HepG2 (cell line): Measurements from ENCODE around the gene LGALS8. TPM values are rescaled to one million over a fixed set of nuclear protein-coding genes. Genes with fewer than 3 reads are reported as not detected.

Source experiments
- ARNT2 ChIP-seq: sonication (generic); formaldehyde crosslinking; IDR thresholded peaks from 2 replicates; pipeline ENCODE4 v1.8.0; 2022; ENCODE audit warnings: mild to moderate bottlenecking, low read depth, missing genetic modification reagents, moderate library complexity
- DMTF1 ChIP-seq: sonication (generic); formaldehyde crosslinking; IDR thresholded peaks from 2 replicates; pipeline ENCODE4 v1.4.0; 2020; ENCODE audit warnings: mild to moderate bottlenecking, missing genetic modification reagents
- FOXM1 ChIP-seq: sonication (generic); formaldehyde crosslinking; IDR thresholded peaks from 2 replicates; pipeline ENCODE4 v1.5.0; 2020; ENCODE audit warnings: missing genetic modification reagents
- HBP1 ChIP-seq: IDR thresholded peaks from 2 replicates; pipeline ENCODE4 v1.6.1; 2016; ENCODE audit warnings: low read depth, control low read depth
- HOMEZ ChIP-seq: IDR thresholded peaks from 2 replicates; pipeline ENCODE4 v1.6.1; 2016; ENCODE audit warnings: low read depth
- ISL2 ChIP-seq: sonication (generic); formaldehyde crosslinking; IDR thresholded peaks from 2 replicates; pipeline ENCODE4 v1.5.0; 2020; ENCODE audit warnings: missing genetic modification reagents
- JUND ChIP-seq: sonication (generic); formaldehyde crosslinking; IDR thresholded peaks from 2 replicates; pipeline ENCODE4 v1.8.0; 2022; ENCODE audit warnings: mild to moderate bottlenecking, missing genetic modification reagents
- MYC ChIP-seq: sonication (generic); formaldehyde crosslinking; IDR thresholded peaks from 2 replicates; pipeline ENCODE4 v1.9.0; 2021; ENCODE audit warnings: missing genetic modification reagents, borderline replicate concordance
- NCOR1 ChIP-seq: fragments of 200-600 bp; sonication (generic); IDR thresholded peaks from 2 replicates; pipeline ENCODE4 v1.7.0; 2017; ENCODE audit warnings: antibody characterized with exemption, low read length, borderline replicate concordance
- NONO ChIP-seq, 2 experiments: fragments of 450-650 bp in 1 of 2; sonication (generic) in 1 of 2; formaldehyde crosslinking in 1 of 2; IDR thresholded peaks in 1 of 2; conservative IDR thresholded peaks in 1 of 2; 2 replicates each; pipeline versions ENCODE4 v1.6.1 to v1.8.0; 2017 to 2022; ENCODE audit warnings: mild to moderate bottlenecking in 1 of 2, missing genetic modification reagents in 1 of 2, moderate library complexity in 1 of 2
- RAD21 ChIP-seq: fragments of 450-650 bp; formaldehyde crosslinking; IDR thresholded peaks from 2 replicates; pipeline ENCODE4 v1.5.0; 2020; ENCODE audit warnings: mild to moderate bottlenecking
- RNF219 ChIP-seq: sonication (generic); formaldehyde crosslinking; IDR thresholded peaks from 2 replicates; pipeline ENCODE4 v1.5.0; 2020; ENCODE audit warnings: mild to moderate bottlenecking, missing genetic modification reagents
- WIZ ChIP-seq: sonication (generic); formaldehyde crosslinking; IDR thresholded peaks from 2 replicates; pipeline ENCODE4 v1.5.1; 2020; ENCODE audit warnings: mild to moderate bottlenecking, missing genetic modification reagents
- ZNF503 ChIP-seq: sonication (generic); formaldehyde crosslinking; IDR thresholded peaks from 2 replicates; pipeline ENCODE4 v1.4.0; 2020; ENCODE audit warnings: missing genetic modification reagents
- ZNF639 ChIP-seq: conservative IDR thresholded peaks from 2 replicates; pipeline ENCODE4 v1.6.1; 2018; ENCODE audit warnings: missing genetic modification reagents
- polyA plus RNA-seq, 8 experiments: library from polyadenylated mRNA; depleted of rRNA in 3 of 8; stranded (reverse) in 7 of 8; unstranded in 1 of 8; fragments of >200 nt; fragmentation: Illumina TruSeq in 4 of 8; extraction: Trizol in 4 of 8; gene quantifications; 2 replicates each; pipeline versions ENCODE4 v1.2.1 to v1.2.3, GENCODE V29; 2011 to 2016; ENCODE audit warnings: low read depth in 4 of 8, missing spikeins in 1 of 8, mixed read lengths in 1 of 8; ENCODE audit not compliant: insufficient read depth in 1 of 8
- total RNA-seq, 5 experiments: library from RNA; depleted of rRNA; stranded (reverse); fragments of >200 nt; fragmentation: Illumina TruSeq; extraction: Trizol; gene quantifications; 2 replicates each; pipeline ENCODE4 v1.2.3, GENCODE V29; 2016; ENCODE audit warnings: low read depth in 1 of 5

The LGALS8 gene
- total and polyA plus RNA-seq, 2 of the 13 experiments (the other 11 are each of a cell fraction or from before 2014, with no cell fraction given): 29.3 to 185 TPM

- no peak for TF ChIP-seq RNF219 (CRISPR knock-in tag)
- no peak for TF ChIP-seq DMTF1 (CRISPR knock-in tag)
- TF ChIP-seq HOMEZ (CRISPR knock-in tag): peak; percentile 90; the same call in 1 of the 2 replicates
- peak; percentile 87 for TF ChIP-seq NCOR1
- TF ChIP-seq FOXM1 (CRISPR knock-in tag): no peak
- TF ChIP-seq ZNF503 (CRISPR knock-in tag): peak; percentile 73
- peak; percentile 92 for TF ChIP-seq ISL2 (CRISPR knock-in tag)
- no peak for TF ChIP-seq ARNT2 (CRISPR knock-in tag)
- TF ChIP-seq ZNF639 (CRISPR knock-in tag): no peak
- no peak for TF ChIP-seq NONO (IDR thresholded peaks at IDR 0.05)
- no peak for TF ChIP-seq NONO (CRISPR knock-in tag; conservative IDR thresholded peaks at IDR 0.05)
- no peak for TF ChIP-seq RAD21 (CRISPR knock-in tag)
- TF ChIP-seq MYC (CRISPR knock-in tag): no peak
- peak; percentile 49; the same call in 1 of the 2 replicates for TF ChIP-seq HBP1
- TF ChIP-seq WIZ: 0 out of 2 replicates have a peak, but pooled peaks have one; percentile 64
- 0 out of 2 replicates have a peak, but pooled peaks have one; percentile 35 for TF ChIP-seq JUND
Observed at GRCh38 chr1:236494586-236495466, 29.0 kb upstream of the LGALS8 start (continued).
